ENCODE data around the gene PRR33. TPM values are rescaled to one million over a fixed set of nuclear protein-coding genes. Genes with fewer than 3 reads are reported as not detected.

PRR33 gene
- polyA plus RNA-seq, 1 donor = 0.67 TPM

DNA sequence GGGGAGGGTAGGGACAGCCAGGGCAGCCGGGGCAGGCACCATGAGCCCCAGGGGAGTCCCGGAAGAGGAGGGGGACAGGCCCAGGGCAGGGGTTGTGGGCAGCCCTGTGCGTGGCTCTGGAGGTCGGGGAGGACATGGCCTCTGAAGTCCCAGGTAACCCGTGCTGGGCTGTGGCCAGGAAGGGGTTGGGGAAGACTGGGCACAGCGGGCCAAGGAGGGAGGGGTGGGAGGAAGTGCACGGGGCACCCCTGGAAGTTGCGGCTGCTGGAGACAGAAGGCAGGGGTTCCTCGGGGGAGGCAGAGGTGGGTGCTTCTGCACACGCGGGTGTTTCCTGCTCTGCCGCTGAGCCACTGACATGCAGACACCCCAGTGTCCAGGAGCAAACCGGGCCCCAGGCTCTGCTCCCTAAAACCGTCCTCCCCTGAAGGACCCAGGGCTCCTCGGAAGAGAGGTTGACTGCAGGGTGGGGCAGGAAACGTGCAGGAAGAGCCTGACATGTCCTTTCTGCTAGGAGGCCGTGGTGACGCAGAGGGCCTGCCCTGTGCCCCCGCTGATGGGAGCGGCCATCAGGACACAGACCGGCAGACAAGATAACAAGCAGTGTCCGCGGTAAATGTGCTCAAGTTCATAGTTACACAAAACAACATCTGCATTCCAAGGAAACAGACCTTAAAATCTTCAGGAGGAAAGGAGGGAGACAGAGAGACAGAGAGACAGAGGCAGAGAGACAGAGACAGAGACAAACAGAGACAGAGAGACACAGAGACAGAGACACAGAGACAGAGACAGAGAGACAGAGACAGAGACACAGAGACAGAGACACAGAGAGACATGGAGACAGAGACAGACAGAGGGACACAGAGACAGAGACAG is 47.2 kb downstream of the PRR33 start:
- H3K4me3 ChIP-seq (ENCODE audit: low read length) = no peak overlapping the region

DNA sequence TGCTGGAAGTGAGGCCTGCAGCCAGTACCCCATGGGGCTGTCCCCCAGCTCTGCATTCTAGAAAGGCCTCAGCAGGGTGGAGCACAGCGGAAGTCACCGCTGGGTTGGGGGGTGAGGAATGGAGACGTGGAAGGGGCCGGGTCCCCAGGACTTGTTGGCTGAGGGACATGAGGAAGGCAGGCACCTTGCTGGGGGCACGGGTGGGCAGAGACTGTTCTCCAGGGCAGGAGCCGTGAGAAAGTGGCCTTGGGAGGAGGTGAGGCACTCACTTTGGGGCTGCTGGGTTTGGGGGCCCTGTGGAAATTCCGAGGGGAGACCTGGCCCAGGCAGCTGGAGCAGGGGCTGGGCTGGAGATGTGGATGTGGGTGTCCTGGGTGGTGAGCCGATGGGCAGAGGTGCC is 47.9 kb downstream of the PRR33 start:
- DNase-seq = no peak
- Histone ChIP-seq H3K27ac (ENCODE audit: low read length) (no peak overlapping the region), H3K4me3 (ENCODE audit: low read length) (no peak overlapping the region), H3K36me3 (ENCODE audit: control insufficient read depth, insufficient read depth, low read length) (no peaks in the 10 kb centered on the region), H3K9me3 (ENCODE audit: control insufficient read depth, low read depth, low read length) (no peaks in the 10 kb centered on the region), H3K4me1 (ENCODE audit: control insufficient read depth, insufficient read depth, low read length) (peaks cover 14% of the 10 kb centered on the region), H3K27me3 (ENCODE audit: control insufficient read depth, insufficient read depth, low read length) (no peaks in the 10 kb centered on the region)
- no CpG with 5 or more reads among the region's 8 CpGs for WGBS (ENCODE audit: insufficient coverage, low lambda C conversion rate)

More for the DNA sequence above, 47.2 kb downstream of the PRR33 start:
- no peaks in the 10 kb centered on the region for H3K9me3 ChIP-seq (ENCODE audit: control insufficient read depth, low read depth, low read length)
- no peaks in the 10 kb centered on the region for H3K36me3 ChIP-seq (ENCODE audit: control insufficient read depth, insufficient read depth, low read length)
- no peak overlapping the region for H3K27ac ChIP-seq (ENCODE audit: low read length)
- no peaks in the 10 kb centered on the region for H3K27me3 ChIP-seq (ENCODE audit: control insufficient read depth, insufficient read depth, low read length)
- DNase-seq = peak; percentile 85 to 90
- H3K4me1 ChIP-seq (ENCODE audit: control insufficient read depth, insufficient read depth, low read length) = peaks cover 14% of the 10 kb centered on the region
- WGBS (ENCODE audit: insufficient coverage, low lambda C conversion rate) = no CpG with 5 or more reads among the region's 23 CpGs

DNA sequence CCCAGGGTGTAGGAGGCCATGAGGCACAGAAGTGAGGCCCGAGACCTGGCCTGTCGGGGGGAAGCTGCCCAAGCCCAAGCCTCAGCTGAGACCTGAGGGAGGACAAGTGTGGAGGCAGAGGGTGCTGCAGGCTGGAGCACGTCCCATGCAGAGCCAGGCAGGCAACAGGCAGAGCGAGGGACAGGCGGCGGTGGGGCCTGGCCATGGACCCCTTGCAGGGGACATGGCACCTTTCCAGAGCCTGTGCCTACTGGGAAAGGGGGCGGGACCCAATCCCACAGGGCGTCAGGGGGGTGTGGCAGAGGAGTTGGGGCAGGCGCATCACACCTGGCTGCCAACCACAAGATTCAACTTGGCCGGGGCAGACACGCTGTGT is 48.6 kb downstream of the PRR33 start:
- no peak for DNase-seq
- Histone ChIP-seq H3K9me3 (ENCODE audit: control insufficient read depth, low read depth, low read length) (no peaks in the 10 kb centered on the region), H3K4me1 (ENCODE audit: control insufficient read depth, insufficient read depth, low read length) (peaks cover 14% of the 10 kb centered on the region), H3K36me3 (ENCODE audit: control insufficient read depth, insufficient read depth, low read length) (no peaks in the 10 kb centered on the region), H3K27me3 (ENCODE audit: control insufficient read depth, insufficient read depth, low read length) (no peaks in the 10 kb centered on the region), H3K27ac (ENCODE audit: low read length) (no peak overlapping the region), H3K4me3 (ENCODE audit: low read length) (no peak overlapping the region)
- WGBS (ENCODE audit: insufficient coverage, low lambda C conversion rate) = no CpG with 5 or more reads among the region's 11 CpGs

DNA sequence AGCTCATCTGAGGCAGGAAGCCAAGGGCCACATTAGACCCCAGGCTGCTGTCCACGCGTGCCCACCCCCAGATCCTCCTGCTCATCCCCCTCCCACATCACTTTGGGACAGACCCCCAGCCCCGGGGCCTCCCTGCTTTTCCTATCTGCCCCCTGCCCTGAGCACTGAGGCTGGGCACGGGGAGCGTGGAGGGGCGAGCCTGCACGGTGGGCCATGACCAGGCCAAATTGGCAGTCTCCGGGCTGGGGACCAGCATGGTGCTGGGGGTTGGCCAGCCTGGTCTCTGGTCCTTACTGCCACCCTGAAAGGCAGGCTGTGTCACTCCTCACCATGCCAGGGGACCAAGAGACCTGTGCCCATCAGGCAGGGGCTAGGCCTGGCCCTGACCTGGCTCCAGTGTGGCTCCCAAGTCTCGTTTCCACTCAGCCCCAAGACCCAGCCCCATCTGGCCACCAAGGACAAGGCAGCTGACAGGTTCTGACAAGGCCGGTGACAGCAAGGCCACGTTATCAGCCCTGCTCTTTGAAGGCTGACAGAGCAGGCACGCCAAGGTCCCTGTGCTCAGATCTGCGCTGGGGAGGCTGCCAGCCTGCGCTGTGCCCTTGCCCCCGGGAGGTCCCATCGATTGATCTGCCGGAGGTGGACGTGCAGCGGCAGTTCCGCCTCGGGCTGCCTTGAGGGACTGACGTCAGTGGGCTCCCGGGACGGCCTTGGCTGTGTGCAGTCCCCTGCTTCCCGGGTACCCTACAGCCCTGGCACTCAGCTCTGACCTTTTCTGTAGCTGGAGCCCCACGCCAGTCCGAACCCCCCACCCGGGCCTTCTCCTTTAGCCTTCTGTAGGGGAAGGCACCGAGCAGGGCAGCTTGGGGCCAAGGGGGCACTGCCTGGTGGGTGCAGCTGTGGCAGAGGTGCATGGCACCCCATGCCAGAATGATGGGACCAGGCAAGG is 49.3 kb downstream of the PRR33 start:
- no peaks in the 10 kb centered on the region for H3K27me3 ChIP-seq (ENCODE audit: control insufficient read depth, insufficient read depth, low read length)
- WGBS (ENCODE audit: insufficient coverage, low lambda C conversion rate) = no CpG with 5 or more reads among the region's 29 CpGs
- no peaks in the 10 kb centered on the region for H3K36me3 ChIP-seq (ENCODE audit: control insufficient read depth, insufficient read depth, low read length)
- peaks cover 20% of the 10 kb centered on the region for H3K4me1 ChIP-seq (ENCODE audit: control insufficient read depth, insufficient read depth, low read length)
- DNase-seq = no peak
- no peaks in the 10 kb centered on the region for H3K9me3 ChIP-seq (ENCODE audit: control insufficient read depth, low read depth, low read length)
- H3K27ac ChIP-seq (ENCODE audit: low read length) = no peak overlapping the region
- H3K4me3 ChIP-seq (ENCODE audit: low read length) = no peak overlapping the region

DNA sequence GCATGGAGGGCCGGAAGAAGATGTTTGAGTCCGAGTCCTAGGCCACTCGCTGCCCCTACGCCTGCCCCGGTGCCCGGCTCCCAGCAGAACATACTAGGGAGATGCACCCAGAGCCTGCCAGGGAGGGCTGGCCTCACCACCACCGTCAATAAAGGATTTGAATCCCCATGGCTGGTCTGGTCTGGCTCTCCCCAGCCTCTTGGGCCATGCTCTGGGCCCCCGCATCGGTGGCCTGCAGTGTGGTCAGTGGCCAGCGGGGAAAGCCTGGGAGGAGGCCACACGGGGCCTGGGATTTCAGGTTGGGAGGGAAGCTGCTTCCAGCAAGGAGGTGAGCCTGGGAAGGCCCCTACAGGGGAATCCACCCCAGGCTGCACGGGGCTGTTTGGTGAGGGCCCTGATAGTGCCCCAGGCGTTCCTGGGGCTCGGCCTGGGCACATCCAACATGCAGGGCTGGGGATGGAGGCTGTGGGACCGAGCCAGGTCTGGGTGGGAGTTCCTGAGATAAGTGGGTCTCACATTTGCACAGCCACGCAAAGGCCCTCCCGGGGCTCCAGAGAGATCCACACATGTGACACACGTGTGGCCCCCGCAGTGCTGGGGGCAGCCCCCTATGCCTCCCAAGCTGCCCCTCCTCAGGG is 50.1 kb downstream of the PRR33 start:
- H3K4me3 ChIP-seq (ENCODE audit: low read length) = no peak overlapping the region
- no peak for DNase-seq
- H3K36me3 ChIP-seq (ENCODE audit: control insufficient read depth, insufficient read depth, low read length) = no peaks in the 10 kb centered on the region
- peaks cover 21% of the 10 kb centered on the region for H3K4me1 ChIP-seq (ENCODE audit: control insufficient read depth, insufficient read depth, low read length)
- H3K27ac ChIP-seq (ENCODE audit: low read length) = no peak overlapping the region
- no peaks in the 10 kb centered on the region for H3K27me3 ChIP-seq (ENCODE audit: control insufficient read depth, insufficient read depth, low read length)
- H3K9me3 ChIP-seq (ENCODE audit: control insufficient read depth, low read depth, low read length) = no peaks in the 10 kb centered on the region
- WGBS (ENCODE audit: insufficient coverage, low lambda C conversion rate) = no CpG with 5 or more reads among the region's 19 CpGs

DNA sequence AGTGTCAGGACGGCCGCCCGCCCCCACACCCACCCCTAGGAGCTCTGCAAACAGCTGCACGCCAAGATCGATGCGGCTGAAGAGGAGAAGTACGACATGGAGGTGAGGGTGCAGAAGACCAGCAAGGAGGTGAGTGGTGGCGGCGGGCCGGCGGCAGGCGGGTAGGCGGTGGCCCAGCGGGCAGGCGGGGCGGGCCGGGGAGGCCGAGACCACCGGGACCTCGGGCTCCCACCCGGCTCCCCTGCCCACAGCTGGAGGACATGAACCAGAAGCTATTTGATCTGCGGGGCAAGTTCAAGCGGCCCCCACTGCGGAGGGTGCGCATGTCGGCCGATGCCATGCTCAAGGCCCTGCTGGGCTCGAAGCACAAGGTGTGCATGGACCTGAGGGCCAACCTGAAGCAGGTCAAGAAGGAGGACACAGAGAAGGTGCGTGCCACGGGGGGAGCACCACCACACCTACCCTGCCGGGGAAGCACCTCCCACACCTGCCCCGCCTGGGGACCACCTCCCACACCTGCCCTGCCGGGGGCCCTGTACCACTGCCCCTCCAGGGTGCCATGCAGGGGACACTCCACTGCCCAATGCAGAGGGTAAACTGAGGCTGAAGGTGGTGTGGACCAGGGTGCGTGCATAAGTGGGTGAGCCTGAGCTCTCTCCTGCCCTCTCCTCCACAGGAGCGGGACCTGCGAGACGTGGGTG is 50.8 kb downstream of the PRR33 start:
- no peak for DNase-seq
- no peaks in the 10 kb centered on the region for H3K27me3 ChIP-seq (ENCODE audit: control insufficient read depth, insufficient read depth, low read length)
- peaks cover 21% of the 10 kb centered on the region for H3K4me1 ChIP-seq (ENCODE audit: control insufficient read depth, insufficient read depth, low read length)
- H3K4me3 ChIP-seq (ENCODE audit: low read length) = no peak overlapping the region
- no peaks in the 10 kb centered on the region for H3K36me3 ChIP-seq (ENCODE audit: control insufficient read depth, insufficient read depth, low read length)
- H3K27ac ChIP-seq (ENCODE audit: low read length) = no peak overlapping the region
- H3K9me3 ChIP-seq (ENCODE audit: control insufficient read depth, low read depth, low read length) = no peaks in the 10 kb centered on the region
- no CpG with 5 or more reads among the region's 37 CpGs for WGBS (ENCODE audit: insufficient coverage, low lambda C conversion rate)

DNA sequence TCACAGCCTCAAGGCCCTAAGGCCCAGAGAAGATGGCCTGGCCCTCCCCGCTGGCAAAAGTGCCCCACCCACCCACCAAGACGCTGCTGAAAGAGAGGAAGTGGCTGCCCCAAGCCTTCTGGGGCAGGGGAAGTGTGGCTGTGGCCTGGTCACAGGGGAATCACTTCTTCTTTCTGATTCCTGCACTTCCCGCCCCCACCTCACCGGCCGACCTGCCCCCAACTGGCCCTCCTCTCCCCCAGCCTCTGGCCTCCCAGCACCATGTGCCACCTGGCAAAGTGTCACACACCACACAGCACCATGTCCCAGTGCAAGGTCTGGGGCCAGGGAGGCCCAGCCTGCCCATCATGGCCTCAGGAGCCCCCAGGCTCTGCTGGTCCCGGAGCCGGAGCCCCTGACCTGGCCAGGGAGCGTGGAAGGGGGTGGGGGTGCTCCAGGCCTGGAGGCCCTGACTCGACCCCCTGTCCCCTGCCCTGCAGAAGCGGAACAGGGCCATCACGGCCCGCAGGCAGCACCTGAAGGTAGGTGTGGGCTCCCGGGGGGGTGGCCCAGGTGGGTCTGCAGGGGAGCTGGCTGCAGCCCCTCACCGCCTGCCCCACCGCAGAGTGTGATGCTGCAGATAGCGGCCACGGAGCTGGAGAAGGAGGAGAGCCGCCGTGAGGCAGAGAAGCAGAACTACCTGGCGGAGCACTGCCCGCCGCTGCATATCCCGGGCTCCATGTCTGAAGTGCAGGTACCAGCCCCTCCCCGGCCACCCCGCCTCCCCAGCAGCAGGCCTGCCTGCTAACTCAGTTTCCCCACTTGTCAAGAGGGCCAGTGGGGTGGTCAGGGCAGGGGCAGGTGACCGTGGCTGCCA is 51.5 kb downstream of the PRR33 start:
- H3K4me3 ChIP-seq (ENCODE audit: low read length) = no peak overlapping the region
- H3K36me3 ChIP-seq (ENCODE audit: control insufficient read depth, insufficient read depth, low read length) = no peaks in the 10 kb centered on the region
- H3K27ac ChIP-seq (ENCODE audit: low read length) = no peak overlapping the region
- no peaks in the 10 kb centered on the region for H3K9me3 ChIP-seq (ENCODE audit: control insufficient read depth, low read depth, low read length)
- no CpG with 5 or more reads among the region's 26 CpGs for WGBS (ENCODE audit: insufficient coverage, low lambda C conversion rate)
- no peaks in the 10 kb centered on the region for H3K27me3 ChIP-seq (ENCODE audit: control insufficient read depth, insufficient read depth, low read length)
- DNase-seq = no peak
- H3K4me1 ChIP-seq (ENCODE audit: control insufficient read depth, insufficient read depth, low read length) = peaks cover 25% of the 10 kb centered on the region

DNA sequence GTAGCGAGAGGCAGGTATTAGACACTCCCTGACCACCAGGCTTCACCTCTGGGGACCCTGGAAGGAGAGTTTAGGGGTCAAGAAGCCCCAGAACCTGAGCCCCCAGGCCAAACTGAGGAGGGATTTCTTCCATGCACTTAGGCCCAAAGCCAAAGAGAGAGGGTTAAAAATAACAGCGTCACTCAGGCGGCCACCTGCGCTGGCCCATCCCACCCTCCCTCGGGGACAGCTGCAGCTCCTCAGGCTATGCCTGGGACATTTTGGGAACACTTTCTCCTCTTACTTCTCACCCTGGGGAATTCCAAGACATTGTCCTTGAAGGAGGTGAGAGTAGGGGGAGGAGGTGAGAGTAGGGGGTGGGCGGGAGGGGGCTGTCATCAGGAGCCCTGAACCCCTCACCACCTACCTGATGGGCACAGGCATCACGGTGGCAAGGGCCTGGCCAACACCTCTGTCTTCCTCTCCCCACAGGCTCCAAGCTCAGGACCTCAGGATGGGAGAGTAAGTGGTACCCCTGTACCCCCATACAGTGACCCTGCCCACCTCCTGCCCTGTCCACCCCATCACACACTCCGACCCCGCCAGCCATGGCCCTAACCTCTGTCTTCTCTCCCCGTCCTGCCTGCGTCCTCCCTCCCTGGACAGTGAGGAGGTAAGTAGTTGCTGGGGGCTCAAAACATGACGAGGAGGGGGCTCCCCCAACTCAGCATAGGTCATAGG is 52.3 kb downstream of the PRR33 start:
- no CpG with 5 or more reads among the region's 12 CpGs for WGBS (ENCODE audit: insufficient coverage, low lambda C conversion rate)
- H3K27me3 ChIP-seq (ENCODE audit: control insufficient read depth, insufficient read depth, low read length) = no peaks in the 10 kb centered on the region
- DNase-seq = no peak
- no peak overlapping the region for H3K4me3 ChIP-seq (ENCODE audit: low read length)
- peaks cover 26% of the 10 kb centered on the region for H3K4me1 ChIP-seq (ENCODE audit: control insufficient read depth, insufficient read depth, low read length)
- no peaks in the 10 kb centered on the region for H3K9me3 ChIP-seq (ENCODE audit: control insufficient read depth, low read depth, low read length)
- H3K36me3 ChIP-seq (ENCODE audit: control insufficient read depth, insufficient read depth, low read length) = no peaks in the 10 kb centered on the region
- no peak overlapping the region for H3K27ac ChIP-seq (ENCODE audit: low read length)

All from large intestine (tissue), 3 donors.